OCI-LY7 (cell line): ENCODE data around the gene MTMR4.

Experiments
- CTCF ChIP-seq: fragments of 200-600 bp; sonication (generic); conservative IDR thresholded peaks from 2 replicates; pipeline ENCODE4 v1.5.1; 2014; ENCODE audit warnings: mild to moderate bottlenecking, antibody characterized with exemption, low read length, moderate library complexity, mixed read lengths
- EZH2phosphoT487 ChIP-seq: fragments of 200-600 bp; sonication (generic); IDR thresholded peaks from 2 replicates; pipeline ENCODE4 v1.6.1; 2018; ENCODE audit warnings: low read depth, borderline replicate concordance, mild to moderate bottlenecking, mixed run types, antibody characterized with exemption, low read length, moderate library complexity, mixed read lengths

GRCh38 chr17:58493506-58493905, 20.9 kb downstream of the MTMR4 start:
- TF ChIP-seq CTCF = no peak
- no peak for TF ChIP-seq EZH2phosphoT487
